ENCODE results near the gene LHX6. TPM values are rescaled to one million over a fixed set of nuclear protein-coding genes. Genes with fewer than 3 reads are reported as not detected.

The LHX6 gene
- polyA plus RNA-seq, 2 donors: 0.63 to 1.0 TPM

GRCh38 chr9:122207096-122207495 lies 21.7 kb downstream of the LHX6 start:
- Histone ChIP-seq H3K4me1 (ENCODE audit: control insufficient read depth in 2 of 2, insufficient read depth in 2 of 2, low read length in 1 of 2) (no peaks in the 10 kb centered on the region), H3K27ac (ENCODE audit: low read depth in 2 of 2, low read length in 1 of 2) (no peak overlapping the region), H3K9me3 (ENCODE audit: control insufficient read depth in 2 of 2, insufficient read depth in 1 of 2, low read depth in 1 of 2, low read length in 1 of 2) (no peaks in the 10 kb centered on the region), H3K4me3 (ENCODE audit: low read depth in 1 of 2, low read length in 2 of 2) (no peak overlapping the region), H3K36me3 (ENCODE audit: control insufficient read depth in 2 of 2, insufficient read depth in 2 of 2, low read length in 1 of 2) (no peaks in the 10 kb centered on the region), H3K27me3 (ENCODE audit: control insufficient read depth in 1 of 2, insufficient read depth in 2 of 2, low read length in 2 of 2) (no peaks in the 10 kb centered on the region)
- WGBS, 2 donors: 61 to 80% methylated on average over 9 of the region's 9 CpGs

GRCh38 chr9:122206118-122207046 lies 22.4 kb downstream of the LHX6 start:
- no peak overlapping the region for H3K4me3 ChIP-seq (ENCODE audit: low read depth in 1 of 2, low read length in 2 of 2)
- H3K9me3 ChIP-seq (ENCODE audit: control insufficient read depth in 2 of 2, insufficient read depth in 1 of 2, low read depth in 1 of 2, low read length in 1 of 2): no peaks in the 10 kb centered on the region
- no peaks in the 10 kb centered on the region for H3K4me1 ChIP-seq (ENCODE audit: control insufficient read depth in 2 of 2, insufficient read depth in 2 of 2, low read length in 1 of 2)
- no peaks in the 10 kb centered on the region for H3K36me3 ChIP-seq (ENCODE audit: control insufficient read depth in 2 of 2, insufficient read depth in 2 of 2, low read length in 1 of 2)
- H3K27me3 ChIP-seq (ENCODE audit: control insufficient read depth in 1 of 2, insufficient read depth in 2 of 2, low read length in 2 of 2): no peaks in the 10 kb centered on the region
- no peak overlapping the region for H3K27ac ChIP-seq (ENCODE audit: low read depth in 2 of 2, low read length in 1 of 2)
- 83 to 85% methylated on average over 9 of the region's 9 CpGs for WGBS, 2 donors

- no peaks in the 10 kb centered on the region for H3K9me3 ChIP-seq (ENCODE audit: control insufficient read depth in 2 of 2, insufficient read depth in 1 of 2, low read depth in 1 of 2, low read length in 1 of 2)
- WGBS, 2 donors: 93 to 95% methylated on average over 8 of the region's 8 CpGs
- no peak overlapping the region for H3K27ac ChIP-seq (ENCODE audit: low read depth in 2 of 2, low read length in 1 of 2)
- H3K4me3 ChIP-seq (ENCODE audit: low read depth in 1 of 2, low read length in 2 of 2): no peak overlapping the region
- no peaks in the 10 kb centered on the region for H3K36me3 ChIP-seq (ENCODE audit: control insufficient read depth in 2 of 2, insufficient read depth in 2 of 2, low read length in 1 of 2)
- H3K27me3 ChIP-seq (ENCODE audit: control insufficient read depth in 1 of 2, insufficient read depth in 2 of 2, low read length in 2 of 2): no peaks in the 10 kb centered on the region
- no peaks in the 10 kb centered on the region for H3K4me1 ChIP-seq (ENCODE audit: control insufficient read depth in 2 of 2, insufficient read depth in 2 of 2, low read length in 1 of 2)
These were observed 23.6 kb downstream of the LHX6 start for GRCh38 chr9:122205176-122205575.

GRCh38 chr9:122204491-122204890 lies 24.3 kb downstream of the LHX6 start:
- Histone ChIP-seq H3K4me3 (ENCODE audit: low read depth in 1 of 2, low read length in 2 of 2) (no peak overlapping the region), H3K9me3 (ENCODE audit: control insufficient read depth in 2 of 2, insufficient read depth in 1 of 2, low read depth in 1 of 2, low read length in 1 of 2) (no peaks in the 10 kb centered on the region)
- 92 to 94% methylated on average over 12 of the region's 12 CpGs for WGBS, 2 donors

GRCh38 chr9:122204055-122204454 lies 24.7 kb downstream of the LHX6 start:
- Histone ChIP-seq H3K27ac (ENCODE audit: low read depth in 2 of 2, low read length in 1 of 2) (no peak overlapping the region), H3K9me3 (ENCODE audit: control insufficient read depth in 2 of 2, insufficient read depth in 1 of 2, low read depth in 1 of 2, low read length in 1 of 2) (no peaks in the 10 kb centered on the region), H3K27me3 (ENCODE audit: control insufficient read depth in 1 of 2, insufficient read depth in 2 of 2, low read length in 2 of 2) (no peaks in the 10 kb centered on the region), H3K4me3 (ENCODE audit: low read depth in 1 of 2, low read length in 2 of 2) (no peak overlapping the region), H3K36me3 (ENCODE audit: control insufficient read depth in 2 of 2, insufficient read depth in 2 of 2, low read length in 1 of 2) (no peaks in the 10 kb centered on the region), H3K4me1 (ENCODE audit: control insufficient read depth in 2 of 2, insufficient read depth in 2 of 2, low read length in 1 of 2) (no peaks in the 10 kb centered on the region)
- 94 to 96% methylated on average over 5 of the region's 5 CpGs for WGBS, 2 donors

More at GRCh38 chr9:122204491-122204890, 24.3 kb downstream of the LHX6 start:
- Histone ChIP-seq H3K4me1 (ENCODE audit: control insufficient read depth in 2 of 2, insufficient read depth in 2 of 2, low read length in 1 of 2) (no peaks in the 10 kb centered on the region), H3K36me3 (ENCODE audit: control insufficient read depth in 2 of 2, insufficient read depth in 2 of 2, low read length in 1 of 2) (no peaks in the 10 kb centered on the region), H3K27me3 (ENCODE audit: control insufficient read depth in 1 of 2, insufficient read depth in 2 of 2, low read length in 2 of 2) (no peaks in the 10 kb centered on the region), H3K27ac (ENCODE audit: low read depth in 2 of 2, low read length in 1 of 2) (no peak overlapping the region)

- no peaks in the 10 kb centered on the region for H3K36me3 ChIP-seq (ENCODE audit: control insufficient read depth in 2 of 2, insufficient read depth in 2 of 2, low read length in 1 of 2)
- H3K4me1 ChIP-seq (ENCODE audit: control insufficient read depth in 2 of 2, insufficient read depth in 2 of 2, low read length in 1 of 2): no peaks in the 10 kb centered on the region
- H3K27me3 ChIP-seq (ENCODE audit: control insufficient read depth in 1 of 2, insufficient read depth in 2 of 2, low read length in 2 of 2): no peaks in the 10 kb centered on the region
- peaks cover 0 to 3% of the 10 kb centered on the region in 2 donors for H3K9me3 ChIP-seq (ENCODE audit: control insufficient read depth in 2 of 2, insufficient read depth in 1 of 2, low read depth in 1 of 2, low read length in 1 of 2)
- H3K4me3 ChIP-seq (ENCODE audit: low read depth in 1 of 2, low read length in 2 of 2): no peak overlapping the region
- 65 to 68% methylated on average over 3 of the region's 3 CpGs for WGBS, 2 donors
- no peak overlapping the region for H3K27ac ChIP-seq (ENCODE audit: low read depth in 2 of 2, low read length in 1 of 2)
These were observed 26.6 kb downstream of the LHX6 start for GRCh38 chr9:122202111-122202510.

GRCh38 chr9:122201641-122202040 lies 27.1 kb downstream of the LHX6 start:
- WGBS, 2 donors: 94 to 100% methylated on average over 1 of the region's 1 CpG
- Histone ChIP-seq H3K4me1 (ENCODE audit: control insufficient read depth in 2 of 2, insufficient read depth in 2 of 2, low read length in 1 of 2) (no peaks in the 10 kb centered on the region), H3K4me3 (ENCODE audit: low read depth in 1 of 2, low read length in 2 of 2) (no peak overlapping the region), H3K36me3 (ENCODE audit: control insufficient read depth in 2 of 2, insufficient read depth in 2 of 2, low read length in 1 of 2) (no peaks in the 10 kb centered on the region), H3K27ac (ENCODE audit: low read depth in 2 of 2, low read length in 1 of 2) (no peak overlapping the region), H3K9me3 (ENCODE audit: control insufficient read depth in 2 of 2, insufficient read depth in 1 of 2, low read depth in 1 of 2, low read length in 1 of 2) (peaks cover 0 to 3% of the 10 kb centered on the region in 2 donors), H3K27me3 (ENCODE audit: control insufficient read depth in 1 of 2, insufficient read depth in 2 of 2, low read length in 2 of 2) (no peaks in the 10 kb centered on the region)

GRCh38 chr9:122200960-122201595 lies 27.7 kb downstream of the LHX6 start:
- Histone ChIP-seq H3K36me3 (ENCODE audit: control insufficient read depth in 2 of 2, insufficient read depth in 2 of 2, low read length in 1 of 2) (no peaks in the 10 kb centered on the region), H3K9me3 (ENCODE audit: control insufficient read depth in 2 of 2, insufficient read depth in 1 of 2, low read depth in 1 of 2, low read length in 1 of 2) (peaks cover 0 to 3% of the 10 kb centered on the region in 2 donors), H3K4me3 (ENCODE audit: low read depth in 1 of 2, low read length in 2 of 2) (no peak overlapping the region), H3K4me1 (ENCODE audit: control insufficient read depth in 2 of 2, insufficient read depth in 2 of 2, low read length in 1 of 2) (no peaks in the 10 kb centered on the region), H3K27ac (ENCODE audit: low read depth in 2 of 2, low read length in 1 of 2) (no peak overlapping the region), H3K27me3 (ENCODE audit: control insufficient read depth in 1 of 2, insufficient read depth in 2 of 2, low read length in 2 of 2) (no peaks in the 10 kb centered on the region)
- 77 to 84% methylated on average over 7 of the region's 7 CpGs for WGBS, 2 donors

GRCh38 chr9:122197882-122198281 lies 30.9 kb downstream of the LHX6 start:
- Histone ChIP-seq H3K9me3 (ENCODE audit: control insufficient read depth in 2 of 2, insufficient read depth in 1 of 2, low read depth in 1 of 2, low read length in 1 of 2) (peaks cover 0 to 3% of the 10 kb centered on the region in 2 donors), H3K27ac (ENCODE audit: low read depth in 2 of 2, low read length in 1 of 2) (no peak overlapping the region), H3K4me1 (ENCODE audit: control insufficient read depth in 2 of 2, insufficient read depth in 2 of 2, low read length in 1 of 2) (no peaks in the 10 kb centered on the region), H3K36me3 (ENCODE audit: control insufficient read depth in 2 of 2, insufficient read depth in 2 of 2, low read length in 1 of 2) (no peaks in the 10 kb centered on the region), H3K27me3 (ENCODE audit: control insufficient read depth in 1 of 2, insufficient read depth in 2 of 2, low read length in 2 of 2) (no peaks in the 10 kb centered on the region), H3K4me3 (ENCODE audit: low read depth in 1 of 2, low read length in 2 of 2) (no peak overlapping the region)
- WGBS, 2 donors: 63 to 80% methylated on average over 4 of the region's 4 CpGs
